Cortex of kidney (tissue), 1 donor: Measurements from ENCODE around the gene ANXA4.

Experiments
- DNase-seq: peaks from one replicate; lab custom pipeline; 2025; lab: John Stamatoyannopoulos, UW

The ANXA4 gene

DNA sequence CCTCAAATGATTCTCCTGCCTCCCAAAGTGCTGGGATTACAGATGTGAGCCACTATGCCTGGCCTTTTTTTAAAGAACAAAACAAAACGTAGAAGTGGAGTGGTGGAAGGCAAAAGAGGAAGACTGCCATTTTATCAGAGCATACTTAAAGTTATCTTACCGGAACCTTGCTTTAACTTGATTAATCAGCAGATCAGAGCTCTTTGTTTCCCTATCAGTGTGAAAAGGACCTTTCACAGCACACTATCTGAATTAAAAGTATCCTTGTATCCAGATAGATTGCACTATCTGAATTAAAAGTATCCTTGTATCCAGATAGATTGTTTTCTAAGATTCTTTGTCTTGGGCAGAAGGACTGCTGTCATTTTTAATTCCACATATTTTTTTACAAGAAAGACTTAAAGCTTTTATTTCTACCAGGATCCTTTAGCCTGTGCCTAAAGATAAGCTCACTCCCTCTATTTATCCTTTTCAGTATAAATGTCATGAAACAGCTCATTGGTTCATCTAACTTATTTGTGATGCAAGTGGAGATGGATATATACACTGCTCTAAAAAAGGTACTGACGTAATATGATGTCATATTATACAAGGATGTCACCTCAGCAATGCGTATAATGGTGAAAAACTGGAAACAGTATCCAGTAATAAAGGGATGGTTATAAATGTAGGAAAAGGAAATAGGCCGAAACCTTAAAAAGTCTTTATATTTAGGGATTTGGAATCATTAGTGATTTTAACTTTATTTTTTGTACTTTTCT is 105.3 kb downstream of the ANXA4 start:
- DNase-seq, result no peak

DNA sequence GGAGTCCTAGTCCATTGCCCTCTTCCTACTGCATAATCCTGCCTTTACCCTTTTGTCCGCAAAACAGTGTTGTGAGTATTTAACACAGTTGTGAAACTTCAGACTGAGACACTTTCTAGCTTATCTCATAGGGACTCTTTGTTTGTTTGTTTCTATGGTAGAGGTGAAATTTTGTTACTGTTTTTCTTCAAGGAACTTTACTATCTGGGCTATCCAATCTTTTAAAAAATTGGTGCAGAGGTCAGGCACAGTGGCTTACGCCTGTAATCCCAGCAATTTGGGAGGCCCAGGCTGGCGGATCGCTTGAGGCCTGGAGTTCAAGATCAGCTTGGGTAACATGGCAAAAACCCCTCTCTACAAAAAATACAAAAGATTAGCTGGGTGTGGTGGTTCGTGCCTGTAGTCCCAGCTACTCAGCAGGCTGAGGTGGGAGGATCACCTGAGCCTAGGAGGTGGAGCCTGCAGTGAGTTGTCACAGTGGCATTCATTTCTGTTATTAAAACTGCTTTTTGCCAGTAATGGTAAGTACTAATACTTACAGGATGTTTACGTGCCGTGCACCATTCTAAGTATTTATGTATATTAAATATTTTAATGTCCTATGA is 106.4 kb downstream of the ANXA4 start:
- no peak for DNase-seq

- no peak for DNase-seq
Measured at GRCh38 chr2:69858261-69858660, 116.3 kb downstream of the ANXA4 start.

DNA sequence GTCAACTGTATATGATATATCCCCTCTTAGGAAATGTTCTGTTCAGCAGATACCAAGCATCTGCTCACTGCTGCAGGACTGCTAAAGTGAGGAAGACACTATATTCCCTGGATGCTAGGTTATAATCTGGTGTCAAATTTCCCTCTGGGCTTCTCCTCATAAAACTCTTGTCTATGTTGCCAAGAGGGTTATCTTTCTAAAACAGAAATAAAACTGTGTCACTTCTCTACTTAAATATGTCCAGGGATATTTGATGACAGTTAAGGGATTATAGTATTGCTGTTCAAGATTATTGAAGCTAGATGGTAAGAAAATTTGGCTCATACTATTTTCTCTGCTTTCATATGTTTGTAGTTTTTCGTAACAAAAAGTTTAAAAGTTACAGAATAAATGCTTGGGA is 121.4 kb downstream of the ANXA4 start:
- DNase-seq, result no peak
